Upper lobe of right lung (tissue), 1 donor: Measurements from ENCODE around the gene FCN3. TPM values are rescaled to one million over a fixed set of nuclear protein-coding genes. Genes with fewer than 3 reads are reported as not detected.

Experiments
- ATAC-seq: fragments of 200-7000 bp; cut with Tn5 transposase; one replicate; pipeline ENCODE4 v1.9.1; 2020; ENCODE audit warnings: mild to moderate bottlenecking, moderate library complexity
- DNase-seq: peaks from one replicate; pipeline ENCODE4 v3.0.0-alpha.2; 2020
- H3K27ac ChIP-seq: fragments of 200-600 bp; one replicate; pipeline ENCODE4 v1.8.0; 2022
- H3K27me3 ChIP-seq: fragments of 200-600 bp; one replicate; pipeline ENCODE4 v1.8.0; 2022; ENCODE audit warnings: mild to moderate bottlenecking
- H3K36me3 ChIP-seq: fragments of 200-600 bp; one replicate; pipeline ENCODE4 v1.8.0; 2022
- H3K4me1 ChIP-seq: fragments of 200-600 bp; one replicate; pipeline ENCODE4 v1.8.0; 2022
- H3K4me3 ChIP-seq: fragments of 200-600 bp; one replicate; pipeline ENCODE4 v1.8.0; 2022; ENCODE audit warnings: mild to moderate bottlenecking
- H3K9me3 ChIP-seq: fragments of 200-600 bp; one replicate; pipeline ENCODE4 v1.8.0; 2022
- CTCF ChIP-seq: fragments of 200-600 bp; IDR thresholded peaks from one replicate; pipeline ENCODE4 v1.8.0; 2022; ENCODE audit warnings: antibody characterized with exemption
- intact Hi-C: fragments of 100-400 bp; cut with DNase I; formaldehyde crosslinking; loops from one replicate; pipeline ENCODE4 v1.11.0; 2022
- total RNA-seq: library from RNA; stranded (reverse); fragmentation: NEBNext Ultra II Directional; extraction: Animal tissue kit (Norgen Biotek cat#: 25700); gene quantifications from one replicate; pipeline ENCODE4 v1.2.1, GENCODE V29; 2021
- donor health status: DM: no; HTN: yes; CAD: no; lungs with severe emphysema.

The FCN3 gene
- total RNA-seq, 1 donor from 2014 or later = 826 TPM

- intact Hi-C loops = no loop called here
- Histone ChIP-seq H3K27me3 (no peaks in the 10 kb centered on the region), H3K4me1 (peaks cover 11% of the 10 kb centered on the region), H3K36me3 (no peaks in the 10 kb centered on the region), H3K27ac (no peak overlapping the region), H3K9me3 (no peaks in the 10 kb centered on the region), H3K4me3 (no peak overlapping the region)
- DNase-seq (no peak), ATAC-seq (no peak)
- TF ChIP-seq CTCF = no peak
Observed at GRCh38 chr1:27345272-27345671, 29.4 kb downstream of the FCN3 start.

- Histone ChIP-seq H3K36me3 (no peaks in the 10 kb centered on the region), H3K9me3 (no peaks in the 10 kb centered on the region), H3K4me3 (peak overlapping the region; percentile 62), H3K4me1 (peaks cover 8% of the 10 kb centered on the region), H3K27ac (peak overlapping the region; percentile 82), H3K27me3 (no peaks in the 10 kb centered on the region)
- DNase-seq (no peak), ATAC-seq (no peak)
- intact Hi-C loops = no loop called here
- no peak for TF ChIP-seq CTCF
Observed at GRCh38 chr1:27343639-27344025, 31.0 kb downstream of the FCN3 start.

GRCh38 chr1:27342778-27343638, 31.6 kb downstream of the FCN3 start:
- ATAC-seq (peak; percentile 73), DNase-seq (peak; percentile 85)
- Histone ChIP-seq H3K4me3 (peak overlapping the region; percentile 62), H3K27me3 (no peaks in the 10 kb centered on the region), H3K27ac (peak overlapping the region; percentile 82), H3K4me1 (peaks cover 8% of the 10 kb centered on the region), H3K9me3 (no peaks in the 10 kb centered on the region), H3K36me3 (no peaks in the 10 kb centered on the region)
- no peak for TF ChIP-seq CTCF
- intact Hi-C loops = no loop called here

GRCh38 chr1:27342391-27342777, 32.2 kb downstream of the FCN3 start:
- no peak for DNase-seq
- no peak for TF ChIP-seq CTCF
- intact Hi-C loops = no loop called here
- peak overlapping the region; percentile 82 for H3K27ac ChIP-seq
- H3K4me3 ChIP-seq = peak overlapping the region; percentile 62
- H3K9me3 ChIP-seq = no peaks in the 10 kb centered on the region
- peak; percentile 11 for ATAC-seq
- H3K4me1 ChIP-seq = peaks cover 8% of the 10 kb centered on the region
- H3K36me3 ChIP-seq = no peaks in the 10 kb centered on the region
- H3K27me3 ChIP-seq = no peaks in the 10 kb centered on the region

GRCh38 chr1:27341525-27342252, 32.9 kb downstream of the FCN3 start, which contains the start of gene SYTL1:
SYTL1 (plus strand) TSS chr1:27342022; CDS start chr1:27345335, 3,313 bp downstream.
- Histone ChIP-seq H3K36me3 (peaks cover 4% of the 10 kb centered on the region), H3K4me3 (peak within 1 kb of the TSS; percentile 62), H3K27me3 (no peaks in the 10 kb centered on the region), H3K9me3 (no peaks in the 10 kb centered on the region), H3K4me1 (peaks cover 8% of the 10 kb centered on the region), H3K27ac (peak within 1 kb of the TSS; percentile 82)
- ATAC-seq = peak; percentile 82
- intact Hi-C loops = no loop called here
- peak; percentile 86 for DNase-seq
- TF ChIP-seq CTCF = no peak
